ENCODE data around the gene MYBPC3. TPM values are rescaled to one million over a fixed set of nuclear protein-coding genes. Genes with fewer than 3 reads are reported as not detected.

Gene MYBPC3
- total RNA-seq (ENCODE audit: low replicate concordance), result 0.06 and 0.12 TPM in 2 replicates

GRCh38 chr11:47352556-47352955, at the start of gene MYBPC3:
MYBPC3 (minus strand) TSS chr11:47352702; CDS start chr11:47352647, 55 bp downstream.
- Histone ChIP-seq H2AFZ (replicated peaks) (no peak within 1 kb of the TSS), H3K9ac (no peak within 1 kb of the TSS), H3K9me3 (ENCODE audit: low read depth) (no peaks in the 10 kb centered on the region), H4K20me1 (ENCODE audit: low read depth) (no peaks in the 10 kb centered on the region), H3K4me3 (no peak within 1 kb of the TSS), H3K36me3 (no peaks in the 10 kb centered on the region), H3K4me2 (no peak within 1 kb of the TSS), H3F3A (ENCODE audit: low read depth) (peaks cover 29% of the 10 kb centered on the region), H3K79me2 (ENCODE audit: low read depth) (no peaks in the 10 kb centered on the region), H3K4me1 (peaks cover 9% of the 10 kb centered on the region), H3K27ac (no peak within 1 kb of the TSS), H3K27me3 (no peaks in the 10 kb centered on the region)
- H3K27ac Mint-ChIP-seq, result no peak within 1 kb of the TSS
- no peak within 1 kb of the TSS for H3K4me3 Mint-ChIP-seq
- no peaks in the 10 kb centered on the region for H3K36me3 Mint-ChIP-seq
- H3K27me3 Mint-ChIP-seq (ENCODE audit: insufficient read depth, low read depth), result peaks cover 3% of the 10 kb centered on the region
- TF ChIP-seq EZH2phosphoT487 (IDR thresholded peaks at IDR 0.05) (no peak), EZH2 (IDR thresholded peaks at IDR 0.05) (no peak)
- TF ChIP-seq, protein P1, sequence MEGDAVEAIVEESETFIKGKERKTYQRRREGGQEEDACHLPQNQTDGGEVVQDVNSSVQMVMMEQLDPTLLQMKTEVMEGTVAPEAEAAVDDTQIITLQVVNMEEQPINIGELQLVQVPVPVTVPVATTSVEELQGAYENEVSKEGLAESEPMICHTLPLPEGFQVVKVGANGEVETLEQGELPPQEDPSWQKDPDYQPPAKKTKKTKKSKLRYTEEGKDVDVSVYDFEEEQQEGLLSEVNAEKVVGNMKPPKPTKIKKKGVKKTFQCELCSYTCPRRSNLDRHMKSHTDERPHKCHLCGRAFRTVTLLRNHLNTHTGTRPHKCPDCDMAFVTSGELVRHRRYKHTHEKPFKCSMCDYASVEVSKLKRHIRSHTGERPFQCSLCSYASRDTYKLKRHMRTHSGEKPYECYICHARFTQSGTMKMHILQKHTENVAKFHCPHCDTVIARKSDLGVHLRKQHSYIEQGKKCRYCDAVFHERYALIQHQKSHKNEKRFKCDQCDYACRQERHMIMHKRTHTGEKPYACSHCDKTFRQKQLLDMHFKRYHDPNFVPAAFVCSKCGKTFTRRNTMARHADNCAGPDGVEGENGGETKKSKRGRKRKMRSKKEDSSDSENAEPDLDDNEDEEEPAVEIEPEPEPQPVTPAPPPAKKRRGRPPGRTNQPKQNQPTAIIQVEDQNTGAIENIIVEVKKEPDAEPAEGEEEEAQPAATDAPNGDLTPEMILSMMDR (IDR thresholded peaks at IDR 0.05), result no peak
- H3K4me1 Mint-ChIP-seq, result peaks cover 11% of the 10 kb centered on the region
- no peaks in the 10 kb centered on the region for H3K9me3 Mint-ChIP-seq
- no peak for DNase-seq (ENCODE audit: low spot score)

- no peaks in the 10 kb centered on the region for H3K9me3 ChIP-seq (ENCODE audit: low read depth)
- H3K79me2 ChIP-seq (ENCODE audit: low read depth), result no peaks in the 10 kb centered on the region
- H3K4me1 ChIP-seq, result peaks cover 8% of the 10 kb centered on the region
- peak overlapping the region; percentile 36 for H3K27ac Mint-ChIP-seq
- peak; percentile 32 for DNase-seq (ENCODE audit: low spot score)
- H3K9me3 Mint-ChIP-seq, result no peaks in the 10 kb centered on the region
- peak overlapping the region; percentile 80 for H3K4me3 Mint-ChIP-seq
- no peaks in the 10 kb centered on the region for H3K36me3 ChIP-seq
- H3K4me1 Mint-ChIP-seq, result peaks cover 26% of the 10 kb centered on the region
- peaks cover 24% of the 10 kb centered on the region for H3K27me3 Mint-ChIP-seq (ENCODE audit: insufficient read depth, low read depth)
- no peak overlapping the region for H3K27ac ChIP-seq
- H3K36me3 Mint-ChIP-seq, result no peaks in the 10 kb centered on the region
- peak overlapping the region; percentile 48 for H3K4me3 ChIP-seq
- no peak overlapping the region for H3K9ac ChIP-seq
- H2AFZ ChIP-seq (replicated peaks), result peak overlapping the region; percentile 65
- peak overlapping the region; percentile 85 for H3K4me2 ChIP-seq
- H3K27me3 ChIP-seq, result no peaks in the 10 kb centered on the region
- TF ChIP-seq EZH2phosphoT487 (IDR thresholded peaks at IDR 0.05), result no peak
- TF ChIP-seq EZH2 (IDR thresholded peaks at IDR 0.05), result no peak
- TF ChIP-seq, protein P1 (IDR thresholded peaks at IDR 0.05), result no peak
- no peaks in the 10 kb centered on the region for H4K20me1 ChIP-seq (ENCODE audit: low read depth)
- peaks cover 42% of the 10 kb centered on the region for H3F3A ChIP-seq (ENCODE audit: low read depth)
Measured at GRCh38 chr11:47400768-47401279, 48.3 kb upstream of the MYBPC3 start.

GRCh38 chr11:47399860-47400767, 47.6 kb upstream of the MYBPC3 start:
- H3K27me3 Mint-ChIP-seq (ENCODE audit: insufficient read depth, low read depth), result peaks cover 24% of the 10 kb centered on the region
- H3K9me3 Mint-ChIP-seq, result no peaks in the 10 kb centered on the region
- H2AFZ ChIP-seq (replicated peaks), result peak overlapping the region; percentile 65
- no peaks in the 10 kb centered on the region for H3K27me3 ChIP-seq
- peaks cover 26% of the 10 kb centered on the region for H3K4me1 Mint-ChIP-seq
- no peaks in the 10 kb centered on the region for H3K36me3 Mint-ChIP-seq
- TF ChIP-seq EZH2 (IDR thresholded peaks at IDR 0.05) (no peak), EZH2phosphoT487 (IDR thresholded peaks at IDR 0.05) (no peak)
- TF ChIP-seq, protein P1 (IDR thresholded peaks at IDR 0.05), result no peak
- peak; percentile 53 for DNase-seq (ENCODE audit: low spot score)
- H3K27ac Mint-ChIP-seq, result peak overlapping the region; percentile 36
- no peaks in the 10 kb centered on the region for H3K9me3 ChIP-seq (ENCODE audit: low read depth)
- peaks cover 42% of the 10 kb centered on the region for H3F3A ChIP-seq (ENCODE audit: low read depth)
- H3K4me1 ChIP-seq, result peaks cover 8% of the 10 kb centered on the region
- peak overlapping the region; percentile 80 for H3K4me3 Mint-ChIP-seq
- H4K20me1 ChIP-seq (ENCODE audit: low read depth), result no peaks in the 10 kb centered on the region
- H3K79me2 ChIP-seq (ENCODE audit: low read depth), result no peaks in the 10 kb centered on the region
- peak overlapping the region; percentile 85 for H3K4me2 ChIP-seq
- H3K27ac ChIP-seq, result no peak overlapping the region
- peak overlapping the region; percentile 48 for H3K4me3 ChIP-seq
- no peaks in the 10 kb centered on the region for H3K36me3 ChIP-seq
- H3K9ac ChIP-seq, result no peak overlapping the region
